ACC112 (cell line): ENCODE data around the gene GNG14.
"Not testable (repeated sequence)": the region's sequence is repeated elsewhere in the genome, so short reads cannot be mapped to it uniquely, and the experiment has no call there.

Experiments
- H2AFZ ChIP-seq: fragments of 200-600 bp; sonication (generic); one replicate; pipeline ENCODE4 v1.6.0; 2017; ENCODE audit warnings: antibody characterized with exemption, low read length; ENCODE audit not compliant: unreplicated experiment
- H3K27ac ChIP-seq: fragments of 200-600 bp; sonication (generic); 2 replicates; pipeline ENCODE4 v1.5.1; 2014; ENCODE audit warnings: low read depth, mild to moderate bottlenecking, antibody characterized with exemption, low read length, moderate library complexity
- H3K27me3 ChIP-seq: fragments of 200-600 bp; sonication (generic); 2 replicates; pipeline ENCODE4 v1.6.1; 2014; ENCODE audit warnings: mild to moderate bottlenecking, antibody characterized with exemption, low read length, moderate library complexity, mixed read lengths; ENCODE audit not compliant: insufficient read depth
- H3K36me3 ChIP-seq: fragments of 200-600 bp; sonication (generic); 2 replicates; pipeline ENCODE4 v1.6.1; 2016; ENCODE audit warnings: mild to moderate bottlenecking, antibody characterized with exemption, low read length, moderate library complexity, mixed read lengths; ENCODE audit not compliant: insufficient read depth
- H3K4me1 ChIP-seq: fragments of 200-600 bp; sonication (generic); one replicate; pipeline ENCODE4 v1.6.1; 2016; ENCODE audit warnings: low read length, mixed read lengths; ENCODE audit not compliant: insufficient read depth, unreplicated experiment, control insufficient read depth
- H3K4me3 ChIP-seq: fragments of 200-600 bp; sonication (generic); 2 replicates; pipeline ENCODE4 v1.5.1; 2014; ENCODE audit warnings: mild to moderate bottlenecking, low read depth, low read length
- H3K79me2 ChIP-seq: fragments of 200-600 bp; sonication (generic); one replicate; pipeline ENCODE4 v1.6.0; 2016; ENCODE audit warnings: low read length; ENCODE audit not compliant: control insufficient read depth, unreplicated experiment, insufficient read depth

GNG14 gene

GRCh38 chr19:12687496-12688196 is at the start of gene GNG14:
GNG14 (plus strand) TSS chr19:12687998; CDS start chr19:12688049, 51 bp downstream.
- Histone ChIP-seq H3K4me3 (no peak within 1 kb of the TSS), H3K79me2 (no peaks in the 10 kb centered on the region), H2AFZ (no peak within 1 kb of the TSS), H3K4me1 (no peaks in the 10 kb centered on the region), H3K27me3 (no peaks in the 10 kb centered on the region), H3K27ac (no peak within 1 kb of the TSS), H3K36me3 (no peaks in the 10 kb centered on the region)

GRCh38 chr19:12638611-12639182 is 49.1 kb upstream of the GNG14 start:
- no peaks in the 10 kb centered on the region for H3K79me2 ChIP-seq

GRCh38 chr19:12639901-12640613 is 47.7 kb upstream of the GNG14 start:
- no peak overlapping the region for H3K27ac ChIP-seq
- no peaks in the 10 kb centered on the region for H3K4me1 ChIP-seq
- peak overlapping the region; percentile 25 for H2AFZ ChIP-seq
- peak overlapping the region; percentile 37; the same call in 1 of the 2 replicates for H3K4me3 ChIP-seq
- H3K27me3 ChIP-seq: no peaks in the 10 kb centered on the region
- no peaks in the 10 kb centered on the region for H3K36me3 ChIP-seq
- H3K79me2 ChIP-seq: no peaks in the 10 kb centered on the region

More at GRCh38 chr19:12638611-12639182, 49.1 kb upstream of the GNG14 start:
- H3K36me3 ChIP-seq: no peaks in the 10 kb centered on the region
- no peak overlapping the region for H3K27ac ChIP-seq
- H2AFZ ChIP-seq: no peak overlapping the region
- H3K27me3 ChIP-seq: no peaks in the 10 kb centered on the region
- no peaks in the 10 kb centered on the region for H3K4me1 ChIP-seq
- no peak overlapping the region for H3K4me3 ChIP-seq

- no peak overlapping the region for H3K27ac ChIP-seq
- no peaks in the 10 kb centered on the region for H3K79me2 ChIP-seq
- no peak overlapping the region for H3K4me3 ChIP-seq
- H2AFZ ChIP-seq: no peak overlapping the region
- H3K27me3 ChIP-seq: no peaks in the 10 kb centered on the region
- H3K4me1 ChIP-seq: no peaks in the 10 kb centered on the region
- H3K36me3 ChIP-seq: no peaks in the 10 kb centered on the region
Observed at GRCh38 chr19:12641456-12641855, 46.3 kb upstream of the GNG14 start.

- no peak overlapping the region for H3K27ac ChIP-seq
- no peak overlapping the region for H2AFZ ChIP-seq
- H3K27me3 ChIP-seq: no peaks in the 10 kb centered on the region
- no peaks in the 10 kb centered on the region for H3K36me3 ChIP-seq
- H3K79me2 ChIP-seq: no peaks in the 10 kb centered on the region
- H3K4me3 ChIP-seq: no peak overlapping the region
- no peaks in the 10 kb centered on the region for H3K4me1 ChIP-seq
Observed at GRCh38 chr19:12642506-12642905, 45.3 kb upstream of the GNG14 start.

- H3K79me2 ChIP-seq, H3K36me3 ChIP-seq, H3K27ac ChIP-seq, H3K4me3 ChIP-seq, H3K4me1 ChIP-seq, H3K27me3 ChIP-seq, H2AFZ ChIP-seq: not testable (repeated sequence)
Observed at GRCh38 chr19:12643716-12644115, 44.1 kb upstream of the GNG14 start.

- H3K79me2 ChIP-seq: no peaks in the 10 kb centered on the region
Observed at GRCh38 chr19:12646551-12646950, 41.2 kb upstream of the GNG14 start.

GRCh38 chr19:12647047-12647446 is 40.8 kb upstream of the GNG14 start:
- no peaks in the 10 kb centered on the region for H3K4me1 ChIP-seq
- no peaks in the 10 kb centered on the region for H3K79me2 ChIP-seq
- H3K4me3 ChIP-seq: no peak overlapping the region
- H3K36me3 ChIP-seq: no peaks in the 10 kb centered on the region
- H3K27me3 ChIP-seq: no peaks in the 10 kb centered on the region
- no peak overlapping the region for H2AFZ ChIP-seq
- no peak overlapping the region for H3K27ac ChIP-seq

More at GRCh38 chr19:12646551-12646950, 41.2 kb upstream of the GNG14 start:
- H3K36me3 ChIP-seq: no peaks in the 10 kb centered on the region
- no peak overlapping the region for H2AFZ ChIP-seq
- H3K27me3 ChIP-seq: no peaks in the 10 kb centered on the region
- H3K4me1 ChIP-seq: no peaks in the 10 kb centered on the region
- H3K27ac ChIP-seq: no peak overlapping the region
- H3K4me3 ChIP-seq: no peak overlapping the region

- H2AFZ ChIP-seq: no peak overlapping the region
- H3K27ac ChIP-seq: no peak overlapping the region
- H3K36me3 ChIP-seq: no peaks in the 10 kb centered on the region
- H3K4me1 ChIP-seq: no peaks in the 10 kb centered on the region
- H3K79me2 ChIP-seq: no peaks in the 10 kb centered on the region
- H3K27me3 ChIP-seq: no peaks in the 10 kb centered on the region
- no peak overlapping the region for H3K4me3 ChIP-seq
Observed at GRCh38 chr19:12647490-12648071, 40.2 kb upstream of the GNG14 start.

- Histone ChIP-seq H3K4me1 (no peaks in the 10 kb centered on the region), H3K36me3 (no peaks in the 10 kb centered on the region), H2AFZ (no peak overlapping the region), H3K4me3 (no peak overlapping the region), H3K27me3 (no peaks in the 10 kb centered on the region), H3K27ac (no peak overlapping the region), H3K79me2 (no peaks in the 10 kb centered on the region)
Observed at GRCh38 chr19:12648088-12648487, 39.7 kb upstream of the GNG14 start.
